ENCODE data around the gene ZNRD2. TPM values are rescaled to one million over a fixed set of nuclear protein-coding genes. Genes with fewer than 3 reads are reported as not detected.
A peak's percentile ranks its signal among the peaks of the same experiment; 100 is the strongest.

ZNRD2 gene
- total RNA-seq, 1 experiment from 2014 or later: 66.8 TPM

DNA sequence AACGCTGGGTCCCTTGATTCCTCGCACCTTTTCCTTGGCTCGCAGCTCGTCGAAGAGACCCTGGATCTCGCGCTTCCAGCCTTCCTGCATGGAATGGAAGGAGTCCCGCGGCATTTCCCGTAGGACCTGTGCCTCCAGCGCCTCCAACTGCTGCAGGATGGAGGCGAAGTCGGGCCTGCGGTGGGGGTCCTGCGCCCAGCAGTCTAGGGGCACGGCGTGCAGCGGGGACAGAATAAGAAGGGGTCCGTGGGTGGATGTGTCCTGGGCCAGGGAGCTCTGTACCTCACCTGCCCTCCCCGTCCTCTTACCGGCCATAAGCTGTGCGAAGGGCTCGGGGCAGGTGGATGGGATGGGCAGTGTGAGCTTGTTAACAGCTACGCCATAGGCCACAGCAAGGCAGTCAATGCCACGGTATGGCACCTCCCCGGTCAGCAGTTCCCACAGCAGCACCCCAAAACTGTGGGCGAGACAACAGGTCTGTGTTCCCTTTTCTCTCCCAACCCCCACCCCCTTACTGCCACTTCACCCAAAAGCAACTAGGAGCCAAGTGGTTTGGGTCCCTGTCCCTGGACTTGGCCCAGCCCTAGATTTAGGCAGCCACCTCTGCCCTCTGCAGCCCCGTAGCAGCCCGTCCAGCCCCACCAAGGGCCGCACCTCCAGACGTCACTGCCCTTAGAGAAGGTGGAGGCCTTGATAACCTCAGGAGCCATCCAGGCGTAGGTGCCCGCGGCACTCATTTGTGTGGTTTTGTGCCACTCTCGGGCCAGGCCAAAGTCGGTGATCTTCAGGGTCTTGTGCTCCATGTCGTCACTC is 37.5 kb downstream of the ZNRD2 start:
- H3K9me2 ChIP-seq (ENCODE audit: insufficient read depth): no peaks in the 10 kb centered on the region
- ChIA-PET CTCF (interaction anchor here (2.7 kb wide), 1 partner anchor 14 kb away, joined by 13 read pairs; no protein-coding TSS in a partner anchor), RAD21 (ENCODE audit: low non-redundant PET in 1 of 2, low total read pairs in 2 of 2, uncharacterized antibody in 2 of 2, unreplicated experiment in 2 of 2) (interaction anchor here in 1 of 2 experiments (0.5 kb wide), 1 partner anchor 67 kb away, joined by 3 read pairs; no protein-coding TSS in a partner anchor), POLR2A (interaction anchor here (1.5 kb wide), 1 partner anchor 30 kb away, joined by 3 read pairs; the partner anchor contains the start of gene SIPA1)
- TF ChIP-seq, protein P1, sequence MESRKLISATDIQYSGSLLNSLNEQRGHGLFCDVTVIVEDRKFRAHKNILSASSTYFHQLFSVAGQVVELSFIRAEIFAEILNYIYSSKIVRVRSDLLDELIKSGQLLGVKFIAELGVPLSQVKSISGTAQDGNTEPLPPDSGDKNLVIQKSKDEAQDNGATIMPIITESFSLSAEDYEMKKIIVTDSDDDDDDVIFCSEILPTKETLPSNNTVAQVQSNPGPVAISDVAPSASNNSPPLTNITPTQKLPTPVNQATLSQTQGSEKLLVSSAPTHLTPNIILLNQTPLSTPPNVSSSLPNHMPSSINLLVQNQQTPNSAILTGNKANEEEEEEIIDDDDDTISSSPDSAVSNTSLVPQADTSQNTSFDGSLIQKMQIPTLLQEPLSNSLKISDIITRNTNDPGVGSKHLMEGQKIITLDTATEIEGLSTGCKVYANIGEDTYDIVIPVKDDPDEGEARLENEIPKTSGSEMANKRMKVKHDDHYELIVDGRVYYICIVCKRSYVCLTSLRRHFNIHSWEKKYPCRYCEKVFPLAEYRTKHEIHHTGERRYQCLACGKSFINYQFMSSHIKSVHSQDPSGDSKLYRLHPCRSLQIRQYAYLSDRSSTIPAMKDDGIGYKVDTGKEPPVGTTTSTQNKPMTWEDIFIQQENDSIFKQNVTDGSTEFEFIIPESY (IDR thresholded peaks at IDR 0.05; ENCODE audit: extremely low read depth, insufficient replicate concordance, low read length): no peak
- TF ChIP-seq POLR2A (IDR thresholded peaks at IDR 0.05; ENCODE audit: borderline replicate concordance, extremely low read depth, insufficient read depth, insufficient read length): no peak
- TF ChIP-seq JUND (IDR thresholded peaks at IDR 0.05): no peak
- TF ChIP-seq RAD21 (IDR thresholded peaks at IDR 0.05; ENCODE audit: low read depth): no peak
- TF ChIP-seq EZH2phosphoT487 (IDR thresholded peaks at IDR 0.05; ENCODE audit: borderline replicate concordance): no peak
- no peak for TF ChIP-seq TCF7L2 (IDR thresholded peaks at IDR 0.05; ENCODE audit: borderline replicate concordance, extremely low read depth, insufficient read depth, insufficient read length)
- no peak for TF ChIP-seq SP1 (IDR thresholded peaks at IDR 0.05; ENCODE audit: low read depth)
- no peak for TF ChIP-seq ZFX (IDR thresholded peaks at IDR 0.05)
- no peak for TF ChIP-seq EGR1 (IDR thresholded peaks at IDR 0.05; ENCODE audit: low read depth)
- TF ChIP-seq FOSL1 (IDR thresholded peaks at IDR 0.05; ENCODE audit: low read depth): no peak
- TF ChIP-seq POLR2AphosphoS5 (IDR thresholded peaks at IDR 0.05; ENCODE audit: low read depth, low read length): no peak
- no peak for TF ChIP-seq EZH2 (IDR thresholded peaks at IDR 0.05)
- TF ChIP-seq, protein P2, sequence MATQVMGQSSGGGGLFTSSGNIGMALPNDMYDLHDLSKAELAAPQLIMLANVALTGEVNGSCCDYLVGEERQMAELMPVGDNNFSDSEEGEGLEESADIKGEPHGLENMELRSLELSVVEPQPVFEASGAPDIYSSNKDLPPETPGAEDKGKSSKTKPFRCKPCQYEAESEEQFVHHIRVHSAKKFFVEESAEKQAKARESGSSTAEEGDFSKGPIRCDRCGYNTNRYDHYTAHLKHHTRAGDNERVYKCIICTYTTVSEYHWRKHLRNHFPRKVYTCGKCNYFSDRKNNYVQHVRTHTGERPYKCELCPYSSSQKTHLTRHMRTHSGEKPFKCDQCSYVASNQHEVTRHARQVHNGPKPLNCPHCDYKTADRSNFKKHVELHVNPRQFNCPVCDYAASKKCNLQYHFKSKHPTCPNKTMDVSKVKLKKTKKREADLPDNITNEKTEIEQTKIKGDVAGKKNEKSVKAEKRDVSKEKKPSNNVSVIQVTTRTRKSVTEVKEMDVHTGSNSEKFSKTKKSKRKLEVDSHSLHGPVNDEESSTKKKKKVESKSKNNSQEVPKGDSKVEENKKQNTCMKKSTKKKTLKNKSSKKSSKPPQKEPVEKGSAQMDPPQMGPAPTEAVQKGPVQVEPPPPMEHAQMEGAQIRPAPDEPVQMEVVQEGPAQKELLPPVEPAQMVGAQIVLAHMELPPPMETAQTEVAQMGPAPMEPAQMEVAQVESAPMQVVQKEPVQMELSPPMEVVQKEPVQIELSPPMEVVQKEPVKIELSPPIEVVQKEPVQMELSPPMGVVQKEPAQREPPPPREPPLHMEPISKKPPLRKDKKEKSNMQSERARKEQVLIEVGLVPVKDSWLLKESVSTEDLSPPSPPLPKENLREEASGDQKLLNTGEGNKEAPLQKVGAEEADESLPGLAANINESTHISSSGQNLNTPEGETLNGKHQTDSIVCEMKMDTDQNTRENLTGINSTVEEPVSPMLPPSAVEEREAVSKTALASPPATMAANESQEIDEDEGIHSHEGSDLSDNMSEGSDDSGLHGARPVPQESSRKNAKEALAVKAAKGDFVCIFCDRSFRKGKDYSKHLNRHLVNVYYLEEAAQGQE (IDR thresholded peaks at IDR 0.05; ENCODE audit: low read depth): no peak
- no peak for TF ChIP-seq ELF1 (IDR thresholded peaks at IDR 0.05; ENCODE audit: borderline replicate concordance, low read depth)
- TF ChIP-seq CBX3 (IDR thresholded peaks at IDR 0.05; ENCODE audit: low read depth): no peak
- TF ChIP-seq ZNF274 (IDR thresholded peaks at IDR 0.05; ENCODE audit: low read depth, low read length): no peak
- intact Hi-C loops (cut with micrococcal nuclease): no loop called here
- BruUV-seq (replicated peaks): no TSS peak
- ATAC-seq (no peak), DNase-seq (ENCODE audit: low read depth, low spot score) (no peak)
- H3K4me1 ChIP-seq (ENCODE audit: control insufficient read depth in 1 of 2, insufficient read depth in 2 of 2, low read length in 2 of 2): peaks cover 9 to 51% of the 10 kb centered on the region in 2 experiments; a peak in 3 of 4 replicates
- no peaks in the 10 kb centered on the region for H4K20me1 ChIP-seq (ENCODE audit: insufficient read depth)
- H3K4me3 ChIP-seq (replicated peaks in 1 of 2; ENCODE audit: low read depth in 1 of 2, low read length in 2 of 2): peak overlapping the region; percentile 7 to 35; a peak in 3 of 4 replicates
- peak overlapping the region; percentile 43 for H3K9ac ChIP-seq (ENCODE audit: low read length)
- H3K36me3 ChIP-seq (ENCODE audit: control insufficient read depth in 1 of 2, insufficient read depth in 2 of 2, low read length in 2 of 2): peaks cover 14 to 22% of the 10 kb centered on the region in 2 experiments; a peak in 3 of 4 replicates
- no peak overlapping the region for H2AFZ ChIP-seq (ENCODE audit: low read depth, low read length, poor library complexity, severe bottlenecking)
- H3K27ac ChIP-seq (ENCODE audit: low read depth, low read length): peak overlapping the region; percentile 67
- H3K9me3 ChIP-seq (ENCODE audit: control insufficient read depth in 1 of 2, insufficient read depth in 1 of 2, low read depth in 1 of 2, low read length in 2 of 2): no peaks in the 10 kb centered on the region
- H3K79me2 ChIP-seq (ENCODE audit: insufficient read depth, low read length): peaks cover 31% of the 10 kb centered on the region
- H3K27me3 ChIP-seq (ENCODE audit: insufficient read depth, low read length): no peaks in the 10 kb centered on the region
- peak overlapping the region; percentile 68 for H3K4me2 ChIP-seq (ENCODE audit: low read length)
